Astrocyte (in vitro differentiated cells and primary cell): Measurements from ENCODE around the gene MRPL10. TPM values are rescaled to one million over a fixed set of nuclear protein-coding genes. Genes with fewer than 3 reads are reported as not detected.
"Not testable (repeated sequence)": the region's sequence is repeated elsewhere in the genome, so short reads cannot be mapped to it uniquely, and the experiment has no call there.

ENCODE experiments used
- DNase-seq: peaks from one replicate; pipeline ENCODE4 v3.0.0-alpha.2; 2010; ENCODE audit warnings: low read depth
- FAIRE-seq: peaks from 2 replicates; lab custom pipeline; 2011; peaks lifted over from hg19 to GRCh38; lab: Jason Lieb, UNC
- H2AFZ ChIP-seq: 2 replicates; pipeline ENCODE4 v1.6.0; 2012; ENCODE audit warnings: low read depth, low read length, inconsistent platforms
- H3K27ac ChIP-seq: 2 replicates; pipeline ENCODE4 v1.5.1; 2011; ENCODE audit warnings: low read depth, low read length, inconsistent platforms
- H3K27me3 ChIP-seq: 2 replicates; pipeline ENCODE4 v1.6.0; 2011; ENCODE audit warnings: low read length, inconsistent platforms; ENCODE audit not compliant: insufficient read depth
- H3K36me3 ChIP-seq: 2 replicates; pipeline ENCODE4 v1.5.1; 2011; ENCODE audit warnings: low read length, inconsistent platforms; ENCODE audit not compliant: insufficient read depth
- H3K4me1 ChIP-seq: 2 replicates; pipeline ENCODE4 v1.5.1; 2011; ENCODE audit warnings: low read length, inconsistent platforms; ENCODE audit not compliant: insufficient read depth
- H3K4me2 ChIP-seq: 2 replicates; pipeline ENCODE4 v1.6.0; 2012; ENCODE audit warnings: low read length, inconsistent platforms
- H3K4me3 ChIP-seq: 2 replicates; pipeline ENCODE4 v1.5.1; 2011; ENCODE audit warnings: low read depth, mild to moderate bottlenecking, low read length, inconsistent platforms; ENCODE audit not compliant: insufficient read depth
- H3K79me2 ChIP-seq: 2 replicates; pipeline ENCODE4 v1.6.0; 2012; ENCODE audit warnings: mild to moderate bottlenecking, low read length, inconsistent platforms; ENCODE audit not compliant: insufficient read depth
- H3K9ac ChIP-seq: 2 replicates; pipeline ENCODE4 v1.6.0; 2012; ENCODE audit warnings: mild to moderate bottlenecking, low read length, inconsistent platforms
- H3K9me3 ChIP-seq: 2 replicates; pipeline ENCODE4 v1.5.1; 2012; ENCODE audit warnings: low read depth, mild to moderate bottlenecking, low read length, inconsistent platforms; ENCODE audit not compliant: insufficient read depth
- H4K20me1 ChIP-seq: 2 replicates; pipeline ENCODE4 v1.6.0; 2012; ENCODE audit warnings: low read length, inconsistent platforms; ENCODE audit not compliant: insufficient read depth
- H3K27ac Mint-ChIP-seq: one replicate; pipeline ENCODE4 v1.8.0; 2021; ENCODE audit warnings: mild to moderate bottlenecking, mixed read lengths; ENCODE audit not compliant: unreplicated experiment
- H3K27me3 Mint-ChIP-seq: one replicate; pipeline ENCODE4 v1.8.0; 2021; ENCODE audit warnings: low read depth, mixed read lengths; ENCODE audit not compliant: unreplicated experiment
- H3K36me3 Mint-ChIP-seq: one replicate; pipeline ENCODE4 v1.8.0; 2021; ENCODE audit warnings: low read depth, mixed read lengths; ENCODE audit not compliant: unreplicated experiment
- H3K4me1 Mint-ChIP-seq: one replicate; pipeline ENCODE4 v1.8.0; 2021; ENCODE audit warnings: low read depth, mixed read lengths; ENCODE audit not compliant: unreplicated experiment
- H3K4me3 Mint-ChIP-seq: one replicate; pipeline ENCODE4 v1.8.0; 2021; ENCODE audit warnings: mild to moderate bottlenecking, moderate library complexity, mixed read lengths; ENCODE audit not compliant: unreplicated experiment
- H3K9me3 Mint-ChIP-seq: one replicate; pipeline ENCODE4 v1.8.0; 2021; ENCODE audit warnings: mild to moderate bottlenecking, mixed read lengths; ENCODE audit not compliant: unreplicated experiment
- EZH2 ChIP-seq: IDR thresholded peaks from 2 replicates; pipeline ENCODE4 v1.6.1; 2012; ENCODE audit warnings: mild to moderate bottlenecking, low read length, inconsistent platforms; ENCODE audit not compliant: insufficient read depth
- total RNA-seq: library from RNA; stranded (reverse); gene quantifications from 2 replicates; pipeline ENCODE4 v1.2.1, GENCODE V29; 2021
- TF ChIP-seq, protein P1 (sequence below): IDR thresholded peaks from 2 replicates; pipeline ENCODE4 v1.5.1; 2011; ENCODE audit warnings: low read depth, mild to moderate bottlenecking, inconsistent platforms, low read length, moderate library complexity; ENCODE audit not compliant: insufficient read depth

MRPL10 gene
- total RNA-seq, 1 donor from 2014 or later: 33.2 TPM

DNA sequence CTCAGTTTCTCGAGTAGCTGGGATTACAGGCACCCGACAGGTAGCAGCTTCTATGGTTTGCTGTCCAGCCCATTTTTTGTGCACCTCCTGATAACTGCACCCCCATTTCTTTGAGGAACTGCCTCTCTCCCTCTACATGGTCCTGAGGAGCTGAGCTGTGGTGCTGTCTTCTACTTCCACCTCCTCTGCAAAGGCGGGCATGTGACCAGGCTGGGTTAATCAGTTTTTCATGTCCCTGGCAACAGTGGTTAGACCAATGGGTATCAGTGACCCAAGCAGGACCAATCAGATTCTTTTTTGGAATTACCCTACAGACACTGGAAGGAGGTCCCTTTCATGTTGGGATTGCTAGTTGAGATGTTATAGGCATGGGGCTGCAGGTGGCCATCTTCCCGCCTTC is 57.0 kb downstream of the MRPL10 start:
- H3K4me1 Mint-ChIP-seq: no peaks in the 10 kb centered on the region
- peaks cover 32% of the 10 kb centered on the region for H3K27me3 ChIP-seq
- no peak for FAIRE-seq

DNA sequence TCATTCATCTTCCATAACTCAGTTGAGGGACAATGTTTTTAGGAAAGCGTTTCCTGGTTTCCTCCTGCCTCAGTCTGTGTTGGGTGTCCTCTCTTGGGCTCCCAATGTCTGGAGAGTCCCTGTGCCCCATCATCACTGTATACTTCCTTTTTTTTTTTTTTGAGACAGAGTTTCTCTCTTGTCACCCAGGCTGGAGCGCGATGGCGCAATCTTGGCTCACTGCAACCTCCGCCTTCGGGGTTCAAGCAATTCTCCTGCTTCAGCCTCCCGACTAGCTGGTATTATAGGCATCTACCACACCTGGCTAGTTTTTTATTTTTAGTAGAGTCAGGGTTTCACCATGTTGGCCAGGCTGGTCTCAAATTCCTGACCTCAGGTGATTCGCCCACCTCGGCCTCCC is 57.7 kb downstream of the MRPL10 start:
- peaks cover 29% of the 10 kb centered on the region for H3K27me3 ChIP-seq
- H4K20me1 ChIP-seq: not testable (repeated sequence)
- H3K27me3 Mint-ChIP-seq: peaks cover 50% of the 10 kb centered on the region

More for the DNA sequence above, 57.0 kb downstream of the MRPL10 start:
- Histone ChIP-seq H3K9me3 (no peaks in the 10 kb centered on the region), H3K4me1 (no peaks in the 10 kb centered on the region), H2AFZ (no peak overlapping the region), H3K9ac (no peak overlapping the region), H3K79me2 (no peaks in the 10 kb centered on the region), H4K20me1 (no peaks in the 10 kb centered on the region), H3K4me2 (no peak overlapping the region), H3K36me3 (no peaks in the 10 kb centered on the region), H3K27ac (no peak overlapping the region), H3K4me3 (no peak overlapping the region)
- Mint-ChIP-seq H3K36me3 (no peaks in the 10 kb centered on the region), H3K4me3 (no peak overlapping the region), H3K9me3 (peaks cover 13% of the 10 kb centered on the region), H3K27me3 (peaks cover 54% of the 10 kb centered on the region), H3K27ac (no peak overlapping the region)
- TF ChIP-seq EZH2: no peak
- TF ChIP-seq, protein P1, sequence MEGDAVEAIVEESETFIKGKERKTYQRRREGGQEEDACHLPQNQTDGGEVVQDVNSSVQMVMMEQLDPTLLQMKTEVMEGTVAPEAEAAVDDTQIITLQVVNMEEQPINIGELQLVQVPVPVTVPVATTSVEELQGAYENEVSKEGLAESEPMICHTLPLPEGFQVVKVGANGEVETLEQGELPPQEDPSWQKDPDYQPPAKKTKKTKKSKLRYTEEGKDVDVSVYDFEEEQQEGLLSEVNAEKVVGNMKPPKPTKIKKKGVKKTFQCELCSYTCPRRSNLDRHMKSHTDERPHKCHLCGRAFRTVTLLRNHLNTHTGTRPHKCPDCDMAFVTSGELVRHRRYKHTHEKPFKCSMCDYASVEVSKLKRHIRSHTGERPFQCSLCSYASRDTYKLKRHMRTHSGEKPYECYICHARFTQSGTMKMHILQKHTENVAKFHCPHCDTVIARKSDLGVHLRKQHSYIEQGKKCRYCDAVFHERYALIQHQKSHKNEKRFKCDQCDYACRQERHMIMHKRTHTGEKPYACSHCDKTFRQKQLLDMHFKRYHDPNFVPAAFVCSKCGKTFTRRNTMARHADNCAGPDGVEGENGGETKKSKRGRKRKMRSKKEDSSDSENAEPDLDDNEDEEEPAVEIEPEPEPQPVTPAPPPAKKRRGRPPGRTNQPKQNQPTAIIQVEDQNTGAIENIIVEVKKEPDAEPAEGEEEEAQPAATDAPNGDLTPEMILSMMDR: no peak
- no peak for DNase-seq

More for the DNA sequence above, 57.7 kb downstream of the MRPL10 start:
- H3K27ac ChIP-seq, H3K79me2 ChIP-seq, H3K9me3 ChIP-seq, H3K4me2 ChIP-seq, H2AFZ ChIP-seq, H3K4me1 Mint-ChIP-seq, H3K36me3 Mint-ChIP-seq, H3K4me3 ChIP-seq, H3K27ac Mint-ChIP-seq, FAIRE-seq, DNase-seq, H3K36me3 ChIP-seq, H3K4me3 Mint-ChIP-seq, H3K9ac ChIP-seq, H3K4me1 ChIP-seq: not testable (repeated sequence)
- H3K9me3 Mint-ChIP-seq: peaks cover 18% of the 10 kb centered on the region

Other genes with a start within 250 kb of the MRPL10 start
- 467 and 491 TPM in 2 replicates for gene KPNB1, start 181.6 kb downstream of the MRPL10 start, total RNA-seq
- 26.7 and 28.2 TPM in 2 replicates for gene TBKBP1, start 137.4 kb downstream of the MRPL10 start, total RNA-seq
- not detected in 2 replicates for gene TBX21, start 98.3 kb downstream of the MRPL10 start, total RNA-seq
- 20.7 and 21.4 TPM in 2 replicates for gene OSBPL7, start 9.7 kb downstream of the MRPL10 start, total RNA-seq
- 0.30 and 0.62 TPM in 2 replicates for gene LRRC46, start 129 bp upstream of the MRPL10 start, total RNA-seq
- 17.5 and 19.4 TPM in 2 replicates for gene SCRN2, start 9.7 kb upstream of the MRPL10 start, total RNA-seq
- 1.3 and 1.6 TPM in 2 replicates for gene SP6, start 19.6 kb upstream of the MRPL10 start, total RNA-seq
- 12.1 and 13.0 TPM in 2 replicates for gene SP2, start 64.7 kb upstream of the MRPL10 start, total RNA-seq
- gene PNPO, start 110.0 kb upstream of the MRPL10 start, total RNA-seq: 12.0 and 14.1 TPM in 2 replicates
- gene PRR15L, start 126.3 kb upstream of the MRPL10 start, total RNA-seq: not detected in 2 replicates
- gene CDK5RAP3, start 139.6 kb upstream of the MRPL10 start, total RNA-seq: 59.1 and 62.8 TPM in 2 replicates
- 25.1 and 38.3 TPM in 2 replicates for gene COPZ2, start 206.3 kb upstream of the MRPL10 start, total RNA-seq
- 344 and 348 TPM in 2 replicates for gene NFE2L1, start 216.8 kb upstream of the MRPL10 start, total RNA-seq